ENCODE data around the gene RPL29. TPM values are rescaled to one million over a fixed set of nuclear protein-coding genes. Genes with fewer than 3 reads are reported as not detected.

The RPL29 gene
- total RNA-seq, 1 donor from 2014 or later, result 2,366 TPM

- Histone ChIP-seq H3K4me3 (ENCODE audit: low read depth, low read length) (no peak overlapping the region), H3K36me3 (ENCODE audit: control insufficient read depth, insufficient read depth, low read length) (no peaks in the 10 kb centered on the region), H3K27me3 (ENCODE audit: control insufficient read depth, insufficient read depth, low read length) (no peaks in the 10 kb centered on the region)
- TF ChIP-seq CTCF (IDR thresholded peaks at IDR 0.05; ENCODE audit: insufficient read depth, low read length, poor library complexity, severe bottlenecking), result no peak
- DNase-seq (ENCODE audit: low read depth), result no peak
Measured at GRCh38 chr3:51944451-51945021, 51.2 kb downstream of the RPL29 start.

Other genes with a start within 250 kb of the RPL29 start
- gene IQCF6, start 216.7 kb downstream of the RPL29 start, total RNA-seq, result not detected in 2 replicates
- gene IQCF2, start 134.3 kb downstream of the RPL29 start, total RNA-seq, result not detected in 2 replicates
- not detected in 2 replicates for gene IQCF5, start 120.3 kb downstream of the RPL29 start, total RNA-seq
- gene IQCF1, start 92.5 kb downstream of the RPL29 start, total RNA-seq, result not detected in 2 replicates
- gene RRP9, start 54.0 kb downstream of the RPL29 start, total RNA-seq, result 43.2 and 49.4 TPM in 2 replicates
- gene PARP3, start 53.5 kb downstream of the RPL29 start, total RNA-seq, result 22.5 and 30.9 TPM in 2 replicates
- not detected in 2 replicates for gene GPR62, start 40.5 kb downstream of the RPL29 start, total RNA-seq
- 123 and 144 TPM in 2 replicates for gene PCBP4, start 28.4 kb downstream of the RPL29 start, total RNA-seq
- gene ABHD14B, start 21.8 kb downstream of the RPL29 start, total RNA-seq, result 36.3 and 50.5 TPM in 2 replicates
- 15.3 and 16.8 TPM in 2 replicates for gene ABHD14A, start 20.8 kb downstream of the RPL29 start, total RNA-seq
- gene ACY1, start 12.4 kb downstream of the RPL29 start, total RNA-seq, result 59.4 and 69.0 TPM in 2 replicates
- 23.5 and 27.7 TPM in 2 replicates for gene DUSP7, start 60.7 kb upstream of the RPL29 start, total RNA-seq
- 4.0 and 4.7 TPM in 2 replicates for gene POC1A, start 158.5 kb upstream of the RPL29 start, total RNA-seq
- 47.5 and 54.2 TPM in 2 replicates for gene ALAS1, start 202.3 kb upstream of the RPL29 start, total RNA-seq
- gene TLR9, start 229.8 kb upstream of the RPL29 start, total RNA-seq, result not detected in 2 replicates
- 159 and 194 TPM in 2 replicates for gene TWF2, start 243.3 kb upstream of the RPL29 start, total RNA-seq
- gene PPM1M, start 249.9 kb upstream of the RPL29 start, total RNA-seq, result 6.1 and 8.8 TPM in 2 replicates